Hematopoietic multipotent progenitor cell treated with erythropoietin and hydrocortisone succinate and interleukin-3 and kit ligand, for 17 days (in vitro differentiated cells): ENCODE measurements around the gene ATP5ME.

Experiments
- DNase-seq: peaks from one replicate; pipeline ENCODE4 v3.0.0-alpha.2; 2015; ENCODE audit warnings: low spot score

ATP5ME gene

DNA sequence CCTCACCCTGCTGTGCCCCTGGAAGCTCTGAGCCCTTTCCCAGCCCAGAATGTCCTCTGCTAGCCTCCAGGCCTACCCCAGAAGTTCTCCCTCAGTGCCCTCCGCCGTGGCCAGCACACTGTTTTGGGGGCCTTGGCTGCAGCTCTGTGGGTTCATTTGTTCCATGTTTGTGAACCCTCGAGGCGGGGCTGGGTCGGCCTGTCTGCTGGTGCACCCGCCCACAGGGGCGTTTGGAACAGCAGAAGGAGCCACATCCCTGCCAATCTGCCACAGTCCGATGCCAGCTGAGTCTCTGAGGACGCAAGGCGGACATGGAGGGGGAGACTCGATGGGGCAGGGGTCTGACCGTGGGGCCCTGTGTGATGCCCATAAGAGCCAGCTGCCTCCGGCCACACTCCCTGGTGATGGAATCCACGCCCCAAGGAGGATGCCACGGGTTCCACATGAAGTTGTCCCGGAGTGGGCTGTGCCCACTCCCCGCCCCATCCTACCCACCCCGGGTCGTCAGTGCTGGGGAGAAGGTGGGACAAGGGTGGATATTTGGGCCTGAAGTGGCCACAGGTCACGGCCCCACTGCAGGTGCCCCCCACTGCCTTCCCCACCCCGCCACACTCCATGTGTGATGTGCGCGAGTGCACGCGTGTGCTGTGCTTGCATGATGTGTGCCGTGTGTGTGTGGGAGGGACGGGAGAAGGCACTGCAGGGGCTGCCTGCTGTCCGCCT, 7.1 kb downstream of the ATP5ME start:
- DNase-seq = no peak

DNA sequence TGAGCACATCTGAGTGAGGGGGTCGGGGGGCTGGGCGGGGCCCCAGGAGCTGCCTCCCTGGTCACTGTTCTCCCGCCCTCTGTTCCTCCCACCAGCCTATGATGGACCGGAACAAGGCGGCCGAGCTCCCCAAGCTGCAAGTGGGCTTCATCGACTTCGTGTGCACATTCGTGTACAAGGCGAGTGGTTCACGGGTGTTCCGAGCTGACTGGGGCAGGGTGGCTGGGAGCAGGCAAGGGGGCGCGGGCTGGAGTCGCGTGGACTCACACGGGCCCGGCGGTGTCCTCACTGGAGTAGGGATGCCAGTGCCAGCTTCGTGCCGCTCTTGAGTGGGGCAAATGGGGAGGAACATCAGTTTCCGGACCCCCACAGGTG, 7.7 kb downstream of the ATP5ME start:
- no peak for DNase-seq

DNA sequence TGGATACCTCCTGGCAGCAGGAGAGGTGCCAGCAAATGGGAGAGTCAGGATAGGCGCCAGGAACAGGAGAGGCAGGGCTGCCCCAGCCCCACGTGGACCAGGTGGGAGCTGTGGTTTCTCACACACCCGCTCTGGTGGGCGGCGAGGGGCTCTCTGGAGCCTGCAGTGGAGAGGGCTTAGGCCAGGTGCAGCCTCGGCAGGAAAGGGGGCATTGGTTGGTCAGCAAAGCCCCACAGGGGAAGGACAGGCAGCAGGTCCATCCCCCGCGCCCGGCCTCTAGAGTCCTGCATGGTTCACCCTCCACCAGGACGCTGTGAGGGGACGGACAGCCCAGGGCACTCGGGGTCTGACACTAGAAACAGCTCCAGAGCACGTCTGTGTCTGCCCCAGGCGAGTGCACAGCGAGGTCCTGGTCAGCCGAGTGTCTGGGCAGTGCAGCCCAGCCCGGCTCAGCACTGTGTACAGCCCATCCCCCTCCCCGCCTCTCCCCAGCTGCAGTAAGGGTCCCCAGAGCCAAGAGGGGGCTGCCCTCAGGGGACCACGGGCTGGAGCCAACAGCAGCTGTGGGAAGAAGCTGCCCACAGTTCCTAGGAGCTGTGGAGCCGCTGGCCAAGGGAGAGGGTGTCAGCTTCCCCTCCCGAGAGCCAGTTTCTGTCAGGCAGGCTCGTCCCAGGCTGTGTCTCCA, 8.2 kb downstream of the ATP5ME start:
- DNase-seq = no peak

DNA sequence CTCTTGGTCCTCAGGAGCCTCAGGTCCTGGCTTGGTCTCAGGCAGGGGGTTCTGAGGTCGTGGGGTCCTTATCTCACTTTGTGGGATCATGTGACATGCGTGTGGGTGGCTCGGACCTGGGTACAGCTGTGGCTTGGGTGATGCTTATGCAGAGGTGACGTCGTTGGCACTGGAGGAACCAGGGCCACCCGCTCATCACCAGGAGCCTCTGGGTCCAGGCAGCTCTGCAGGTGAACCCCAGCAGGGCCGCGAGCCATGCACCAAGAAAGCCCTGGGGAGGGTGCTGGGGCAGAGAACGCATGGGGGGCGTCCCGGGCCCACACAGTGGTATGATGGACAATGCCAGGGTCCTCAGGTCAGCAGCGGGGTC, 8.7 kb downstream of the ATP5ME start:
- DNase-seq = no peak

DNA sequence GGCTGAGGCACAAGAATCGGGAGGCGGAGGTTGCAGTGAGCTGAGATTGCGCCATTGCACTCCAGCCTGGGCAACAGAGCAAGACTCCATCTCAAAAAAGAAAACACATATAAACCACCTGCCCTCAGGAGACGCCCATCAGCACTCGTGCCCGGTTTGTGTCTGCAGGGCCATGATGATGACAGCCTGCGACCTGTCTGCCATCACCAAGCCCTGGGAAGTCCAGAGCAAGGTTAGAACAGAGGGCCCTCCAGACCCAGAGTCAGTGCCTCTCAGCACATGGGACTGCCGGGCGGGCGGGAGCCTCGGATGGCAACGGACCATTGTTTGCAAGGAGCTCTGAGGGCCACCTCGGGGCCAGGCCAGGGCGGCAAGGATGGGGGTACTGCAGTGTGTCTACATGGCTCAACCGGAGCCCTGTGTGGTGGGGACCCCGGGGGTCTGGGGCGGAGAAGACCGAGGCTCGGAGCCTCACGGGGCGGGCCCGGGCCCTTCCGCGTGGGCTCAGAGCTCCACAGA, 9.3 kb downstream of the ATP5ME start:
- DNase-seq = no peak

DNA sequence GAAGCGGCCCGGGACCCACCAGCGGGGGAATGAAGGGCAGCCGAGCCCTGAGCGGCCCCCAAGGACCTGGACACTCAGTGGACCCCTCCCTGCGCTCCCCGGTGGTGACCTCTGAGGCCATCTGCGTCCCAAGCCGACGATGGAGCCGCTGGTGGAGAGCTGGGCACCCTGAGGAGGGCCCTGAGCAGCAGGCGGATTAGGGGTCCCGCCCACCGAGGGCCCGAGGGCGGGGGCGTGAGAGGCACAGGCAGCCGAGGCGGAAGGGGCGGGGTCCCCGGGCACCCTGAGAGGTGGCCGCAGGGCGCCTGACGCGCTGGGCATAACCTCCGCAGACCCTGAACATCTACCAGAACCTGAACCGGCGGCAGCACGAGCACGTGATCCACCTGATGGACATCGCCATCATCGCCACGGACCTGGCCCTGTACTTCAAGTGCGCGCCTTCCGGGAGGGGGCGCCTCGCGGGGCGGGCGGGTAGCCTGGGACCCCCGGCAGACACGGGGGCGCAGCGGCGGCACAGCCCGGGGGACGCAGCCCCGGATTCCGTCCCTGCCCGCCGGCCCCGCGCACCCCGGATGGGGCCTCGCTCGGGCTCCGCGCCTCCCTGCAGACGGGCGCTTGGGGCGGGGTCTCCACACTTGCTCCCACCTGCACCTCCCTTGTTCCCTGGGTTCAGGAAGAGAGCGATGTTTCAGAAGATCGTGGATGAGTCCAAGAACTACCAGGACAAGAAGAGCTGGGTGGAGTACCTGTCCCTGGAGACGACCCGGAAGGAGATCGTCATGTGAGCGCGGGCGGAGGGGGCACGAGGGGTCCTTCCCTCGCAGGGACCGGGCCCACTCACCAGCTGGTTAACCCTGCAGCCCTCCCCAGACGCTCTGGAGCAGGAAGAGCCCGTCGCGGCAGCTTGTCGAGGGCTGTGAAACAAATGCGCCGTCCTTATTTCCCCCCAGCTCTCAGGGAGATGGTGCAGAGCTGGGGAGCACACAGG, 10.3 kb downstream of the ATP5ME start:
- no peak for DNase-seq

DNA sequence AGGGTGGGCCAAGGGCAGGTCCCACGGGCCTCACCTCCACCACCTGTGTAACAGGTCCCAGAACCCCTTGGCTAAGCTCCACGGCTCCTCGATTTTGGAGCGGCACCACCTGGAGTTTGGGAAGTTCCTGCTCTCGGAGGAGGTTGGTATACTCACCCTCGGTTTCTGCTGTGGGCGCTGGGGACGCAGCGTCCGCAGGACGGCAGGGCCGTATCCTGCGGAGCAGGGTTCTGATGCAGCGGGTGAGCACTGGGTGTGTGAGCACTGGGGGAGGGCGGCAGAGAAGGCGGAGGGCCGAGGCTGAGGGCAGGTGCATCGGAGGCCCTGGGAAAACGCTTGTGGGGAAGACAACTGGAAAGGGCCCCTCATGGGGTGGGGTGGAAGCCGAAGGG, 11.0 kb downstream of the ATP5ME start:
- no peak for DNase-seq

DNA sequence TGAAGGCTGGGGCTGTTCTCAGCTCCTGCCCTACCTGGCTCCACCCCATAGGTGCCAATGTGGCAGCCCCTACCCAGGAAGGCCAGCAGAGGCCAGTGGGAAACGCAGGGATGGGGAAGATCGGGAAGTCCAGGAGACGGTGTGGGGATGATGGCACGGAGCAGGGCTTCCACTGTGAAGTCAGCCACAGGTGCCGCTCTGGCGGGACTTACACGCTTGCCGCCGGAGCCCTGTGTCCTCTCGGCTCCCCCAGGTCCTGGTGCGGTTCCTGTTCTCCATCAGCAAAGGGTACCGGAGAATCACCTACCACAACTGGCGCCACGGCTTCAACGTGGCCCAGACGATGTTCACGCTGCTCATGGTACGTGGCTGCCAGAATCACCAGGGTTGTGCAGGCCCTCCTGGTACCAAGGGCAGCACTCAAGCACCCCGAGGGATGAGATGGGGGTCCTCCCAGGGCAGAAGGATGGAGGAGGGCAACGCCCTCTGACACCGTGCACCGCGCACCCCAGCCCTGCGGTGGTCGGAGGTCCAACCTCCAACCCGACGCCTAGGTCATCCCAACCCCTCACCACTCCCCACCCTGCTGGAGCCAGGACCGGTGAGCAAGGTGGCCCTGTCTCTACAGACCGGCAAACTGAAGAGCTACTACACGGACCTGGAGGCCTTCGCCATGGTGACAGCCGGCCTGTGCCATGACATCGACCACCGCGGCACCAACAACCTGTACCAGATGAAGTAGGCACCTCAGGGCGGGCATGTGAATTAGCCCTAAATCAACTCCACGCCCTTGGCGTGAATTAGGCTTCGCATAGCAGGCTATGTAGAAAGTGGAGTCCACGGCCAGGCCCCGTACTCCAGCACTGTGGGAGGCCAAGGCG, 12.0 kb downstream of the ATP5ME start:
- no peak for DNase-seq

DNA sequence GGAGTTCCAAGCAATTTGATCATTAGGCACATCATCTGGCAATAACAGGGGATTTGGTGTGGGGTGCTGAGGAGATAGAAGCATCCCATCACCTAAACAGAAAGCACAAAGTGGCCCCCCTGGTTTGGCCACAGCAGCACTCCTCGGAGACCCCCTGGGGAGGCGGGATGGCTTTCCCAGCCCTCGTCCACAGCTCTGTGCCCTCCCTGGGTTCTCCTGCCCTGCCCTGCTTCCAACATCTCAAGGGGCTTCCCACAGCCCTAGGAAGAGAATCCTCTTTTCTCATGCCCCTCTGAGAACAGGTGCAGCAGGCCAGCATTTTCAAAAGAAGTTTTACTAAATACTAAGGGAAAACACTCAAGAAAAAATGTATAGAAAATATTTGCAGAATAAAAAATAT, 12.8 kb downstream of the ATP5ME start:
- no peak for DNase-seq

DNA sequence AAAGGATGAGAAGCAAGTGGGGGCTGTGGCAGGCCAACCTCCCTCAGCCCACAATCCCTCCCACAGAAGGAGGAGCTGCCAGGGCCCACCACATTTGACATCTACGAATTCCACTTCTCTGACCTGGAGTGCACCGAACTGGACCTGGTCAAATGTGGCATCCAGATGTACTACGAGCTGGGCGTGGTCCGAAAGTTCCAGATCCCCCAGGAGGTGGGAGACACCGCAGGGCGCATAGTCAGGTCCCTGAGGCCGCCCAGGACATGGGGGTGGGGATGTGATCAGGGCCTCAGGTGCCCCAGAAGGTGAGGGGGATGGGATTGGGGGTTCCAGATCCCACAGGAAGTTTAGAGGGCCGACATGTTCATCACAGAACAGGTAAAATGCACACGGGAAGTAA, 13.7 kb downstream of the ATP5ME start:
- no peak for DNase-seq

DNA sequence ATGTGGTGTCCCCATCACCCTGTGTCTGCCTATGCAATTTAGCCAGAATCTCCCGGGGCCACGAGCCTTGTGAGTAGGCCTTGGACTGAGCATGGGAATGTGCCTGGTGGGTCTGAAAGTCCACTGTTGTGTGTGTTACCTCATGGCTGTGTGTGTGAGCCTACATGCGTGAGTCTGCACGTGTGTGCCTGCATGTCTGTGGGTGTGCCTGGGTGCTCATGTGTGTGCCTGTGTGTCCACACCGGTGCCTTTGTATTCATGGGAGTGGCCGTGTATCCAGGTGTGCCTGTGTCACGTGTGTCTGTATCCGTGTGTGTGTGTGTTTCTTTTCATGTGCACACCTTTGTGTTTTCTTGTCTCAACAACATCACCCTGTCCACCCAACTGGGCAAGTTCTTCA, 14.2 kb downstream of the ATP5ME start:
- DNase-seq = no peak

DNA sequence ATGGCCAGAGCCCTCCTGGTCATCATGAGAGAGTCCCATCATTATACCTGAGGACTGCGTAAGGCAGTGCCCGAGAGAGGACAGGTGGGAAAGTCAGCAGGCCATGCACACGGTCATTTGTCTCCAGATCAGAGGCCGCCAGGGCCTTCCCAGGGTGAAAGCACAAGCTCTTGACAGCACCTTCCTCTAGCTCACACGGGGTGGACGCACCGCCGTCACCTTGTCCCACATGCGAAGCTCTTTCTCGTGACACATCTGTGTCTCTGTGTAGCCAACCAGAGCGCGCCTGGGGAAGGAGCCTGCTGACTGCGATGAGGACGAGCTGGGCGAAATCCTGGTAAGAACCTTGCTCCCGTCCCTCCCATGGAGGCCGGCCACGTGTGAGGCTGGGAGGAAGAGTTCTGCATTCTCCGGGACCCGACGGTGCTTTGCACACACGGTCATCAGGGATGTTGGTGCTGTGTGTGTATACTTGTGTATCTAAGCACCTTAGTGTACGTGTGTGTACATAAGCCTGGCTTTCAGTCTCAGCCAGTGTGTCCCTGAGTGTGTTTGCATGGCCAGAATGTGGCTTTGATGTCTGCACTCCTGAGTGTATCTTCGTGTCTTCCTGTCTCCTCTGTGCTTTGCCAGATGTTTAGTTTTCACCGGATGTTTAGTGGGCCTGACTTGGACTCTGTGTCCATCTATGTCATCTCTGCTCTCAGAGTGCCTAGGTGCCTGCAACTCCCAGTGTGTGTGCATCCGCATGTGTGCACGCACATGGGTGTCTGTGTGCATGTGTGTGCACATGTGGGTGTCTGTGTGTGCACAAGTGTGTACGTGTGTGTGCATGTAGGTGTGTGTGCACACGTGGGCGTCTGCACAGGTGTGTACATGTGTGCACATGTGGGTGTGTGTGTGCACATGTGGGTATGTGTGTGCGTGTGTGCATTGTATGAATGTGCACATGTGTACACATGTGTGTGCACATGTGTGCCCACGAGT, 15.1 kb downstream of the ATP5ME start:
- no peak for DNase-seq

DNA sequence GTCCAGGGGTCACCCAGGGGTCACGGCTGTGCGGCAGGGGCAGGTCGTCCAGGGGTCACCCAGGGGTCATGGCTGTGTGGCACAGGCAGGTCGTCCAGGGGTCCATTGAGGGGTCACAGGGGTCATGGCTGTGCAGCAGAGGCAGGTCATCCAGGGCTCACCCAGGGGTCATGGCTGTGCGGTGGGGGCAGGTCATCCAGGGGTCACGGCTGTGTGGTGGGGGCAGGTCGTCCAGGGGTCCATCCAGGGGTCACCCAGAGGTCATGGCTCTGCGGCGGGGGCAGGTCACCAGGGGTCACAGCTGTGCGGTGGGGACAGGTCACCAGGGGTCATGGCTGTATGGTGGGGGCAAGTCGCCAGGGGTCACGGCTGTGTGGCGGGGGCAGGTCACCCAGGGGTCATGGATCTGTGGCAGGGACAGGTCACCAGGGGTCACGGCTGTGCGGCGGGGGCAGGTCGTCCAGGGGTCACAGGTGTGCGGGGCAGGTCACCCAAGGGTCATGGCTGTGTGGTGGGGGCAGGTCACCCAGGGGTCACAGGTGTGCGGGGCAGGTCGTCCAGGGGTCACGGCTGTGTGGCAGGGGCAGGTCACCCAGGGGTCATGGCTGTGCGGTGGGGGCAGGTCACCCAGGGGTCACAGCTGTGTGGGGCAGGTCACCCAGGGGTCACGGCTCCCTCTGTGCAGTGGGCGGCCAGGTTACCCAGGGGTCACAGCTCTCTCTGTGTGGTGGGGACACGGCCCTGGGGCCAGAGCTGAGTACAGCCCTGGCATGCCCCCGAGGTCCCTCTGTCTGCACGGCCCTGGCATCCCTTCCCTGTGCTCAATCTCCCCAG, 16.0 kb downstream of the ATP5ME start:
- DNase-seq = no peak

DNA sequence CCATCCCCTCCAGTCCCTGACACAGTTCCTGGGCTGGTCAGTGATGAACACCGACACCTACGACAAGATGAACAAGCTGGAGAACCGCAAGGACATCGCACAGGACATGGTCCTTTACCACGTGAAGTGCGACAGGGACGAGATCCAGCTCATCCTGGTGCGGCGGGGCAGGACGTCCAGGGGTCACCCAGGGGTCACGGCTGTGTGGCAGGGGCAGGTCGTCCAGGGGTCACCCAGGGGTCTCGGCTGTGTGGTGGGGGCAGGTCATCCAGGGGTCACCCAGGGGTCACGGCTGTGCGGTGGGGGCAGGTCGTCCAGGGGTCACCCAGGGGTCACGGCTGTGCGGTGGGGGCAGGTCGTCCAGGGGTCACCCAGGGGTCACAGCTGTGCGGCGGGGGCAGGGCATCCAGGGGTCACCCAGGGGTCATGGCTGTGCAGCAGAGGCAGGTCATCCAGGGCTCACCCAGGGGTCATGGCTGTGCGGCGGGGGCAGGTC, 16.7 kb downstream of the ATP5ME start:
- DNase-seq = no peak

DNA sequence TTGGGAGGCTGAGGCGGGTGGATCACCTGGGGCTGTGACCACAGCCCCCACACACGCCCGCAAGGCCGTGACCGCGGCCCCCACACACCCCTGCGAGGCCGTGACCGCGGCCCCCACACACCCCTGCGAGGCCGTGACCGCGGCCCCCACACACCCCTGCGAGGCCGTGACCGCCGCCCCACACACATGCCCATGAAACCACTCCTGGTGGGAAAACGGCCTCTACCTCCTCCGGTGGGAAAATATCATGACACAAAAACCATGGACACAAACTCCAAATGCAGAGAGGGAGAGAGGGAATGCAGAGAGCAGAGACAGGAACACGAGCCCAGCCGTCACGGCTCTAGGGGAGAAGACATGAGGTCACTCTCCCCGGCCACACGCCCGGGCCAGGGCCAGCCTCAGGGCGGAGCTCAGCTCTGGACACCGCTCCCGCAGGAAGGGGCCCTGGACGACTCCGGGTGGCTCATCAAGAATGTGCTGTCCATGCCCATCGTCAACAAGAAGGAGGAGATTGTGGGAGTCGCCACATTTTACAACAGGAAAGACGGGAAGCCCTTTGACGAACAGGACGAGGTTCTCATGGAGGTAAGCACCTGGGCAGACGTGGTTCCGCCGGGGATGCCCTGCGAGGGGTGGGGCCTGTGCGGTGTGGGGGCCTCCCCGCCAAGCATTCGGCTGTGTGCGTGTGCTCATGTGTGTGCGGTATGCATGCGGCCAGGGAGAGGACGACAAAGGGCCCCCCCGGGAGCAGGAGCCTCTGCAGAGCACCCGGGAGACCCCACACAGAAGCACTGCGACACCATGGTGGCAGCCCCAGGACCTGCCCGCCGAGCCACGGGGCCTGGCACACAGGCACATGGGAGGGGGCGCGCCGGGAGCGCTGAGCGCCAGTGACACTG, 17.4 kb downstream of the ATP5ME start:
- DNase-seq = no peak

DNA sequence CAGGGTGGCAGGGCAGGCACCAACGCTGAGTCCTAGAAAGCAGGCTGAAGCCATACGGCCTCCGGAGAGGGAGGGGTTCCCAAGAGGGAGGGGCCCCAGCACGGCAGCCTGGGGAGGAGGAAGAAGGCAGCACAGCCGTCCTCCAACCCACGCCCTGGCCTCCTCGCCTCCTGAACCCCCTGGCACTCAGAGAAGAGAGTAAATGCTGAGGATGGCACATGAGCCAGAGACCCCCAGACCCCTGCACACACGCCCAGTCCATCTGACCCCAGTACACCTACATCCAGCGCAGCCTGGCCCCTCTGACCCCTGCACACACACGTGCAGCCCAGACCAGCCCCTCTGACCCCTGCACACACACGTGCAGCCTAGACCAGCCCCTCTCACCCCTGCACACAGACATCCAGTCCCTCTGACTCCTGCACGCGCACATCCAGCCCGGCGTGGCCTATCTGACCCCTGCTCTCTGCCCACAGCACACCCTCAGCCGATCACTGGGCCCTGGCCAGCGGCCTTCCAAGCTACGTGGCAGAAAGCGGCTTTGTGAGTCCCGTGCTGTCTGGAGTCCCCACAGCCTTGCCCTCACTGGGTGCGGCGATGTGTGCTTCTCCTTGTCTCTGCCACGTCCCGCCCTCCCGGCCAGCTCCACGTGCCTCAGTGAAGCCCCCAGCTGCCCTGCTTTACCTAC, 18.5 kb downstream of the ATP5ME start:
- DNase-seq = no peak

DNA sequence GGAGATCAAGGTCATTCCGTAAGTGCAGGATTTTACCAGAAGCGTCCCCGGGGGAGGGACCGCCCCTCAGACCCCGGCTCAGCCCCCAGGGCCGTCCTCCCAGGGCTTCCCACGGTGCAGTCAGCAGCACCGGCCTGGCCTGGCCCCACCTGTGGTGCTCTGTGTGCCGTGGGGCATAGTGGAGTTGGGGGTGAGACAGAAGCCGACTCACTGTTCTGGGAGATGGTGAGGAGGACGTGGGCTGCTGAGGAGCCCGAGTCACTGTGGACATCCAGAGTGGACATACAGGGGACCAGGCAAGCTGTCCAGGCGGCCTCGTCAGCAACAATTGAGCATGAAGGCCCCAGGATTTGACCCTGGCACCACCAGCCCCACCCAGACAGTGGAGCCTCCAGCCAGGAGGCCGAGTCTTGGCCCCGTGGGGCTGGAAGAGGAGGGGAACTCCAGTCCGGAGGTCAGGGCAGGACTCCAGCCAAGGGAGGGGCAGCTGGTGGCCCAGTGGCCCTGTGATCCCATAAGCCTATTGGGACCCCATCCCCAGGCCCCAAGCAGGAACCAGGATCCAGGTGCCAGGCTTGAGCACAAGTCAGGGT, 19.1 kb downstream of the ATP5ME start:
- DNase-seq = no peak
